Measurements from ENCODE around the gene CCDC159. TPM values are rescaled to one million over a fixed set of nuclear protein-coding genes. Genes with fewer than 3 reads are reported as not detected.

CCDC159 gene
- total RNA-seq (2022): 17.2 and 18.2 TPM in 2 replicates
- Bru-seq, nascent RNA: percentile 40 among the genes with signal in this experiment
- percentile 45 among the genes with signal in this experiment for BruChase-seq, experiment 1, labeled RNA remaining after a 6-hour chase
- BruChase-seq, experiment 2, labeled RNA remaining after a 2-hour chase: percentile 39 among the genes with signal in this experiment
- long read RNA-seq, partial matches to known transcripts: 1 of 6 reads
- long read RNA-seq, other reads (novel, unspliced or antisense): 5 of 6 reads

GRCh38 chr19:11346104-11346940, at the start of gene CCDC159, which contains the start of gene TMEM205:
Gene CCDC159, plus strand, starts transcription at chr19:11346519. Its CDS starts 88 bp downstream, at chr19:11346607.
Gene TMEM205, minus strand, starts transcription at chr19:11346268. Its CDS starts 649 bp downstream, at chr19:11345619.
- Mint-ChIP-seq H3K27me3 (ENCODE audit: insufficient read depth, unreplicated experiment) (no peaks in the 10 kb centered on the region), H3K9me3 (ENCODE audit: unreplicated experiment) (no peaks in the 10 kb centered on the region), H3K27ac (ENCODE audit: low read depth, unreplicated experiment) (peak within 1 kb of the TSS; percentile 98), H3K4me1 (ENCODE audit: insufficient read depth, unreplicated experiment) (peaks cover 30% of the 10 kb centered on the region), H3K4me3 (ENCODE audit: unreplicated experiment) (peak within 1 kb of the TSS; percentile 96), H3K36me3 (ENCODE audit: insufficient read depth, unreplicated experiment) (peaks cover 5% of the 10 kb centered on the region)
- CTCF ChIA-PET: interaction anchor here (0.6 to 1.2 kb wide), 6 partner anchors 24 to 491 kb away, joined by 3 to 6 read pairs (median 4); no protein-coding TSS in a partner anchor
- no TSS peak for BruUV-seq (replicated peaks)
- peak; percentile 100 for DNase-seq (ENCODE audit: unreplicated experiment)
- no peak for TF ChIP-seq CTCF (IDR thresholded peaks at IDR 0.05; ENCODE audit: unreplicated experiment)
- POLR2A ChIA-PET: interaction anchor here (0.6 to 5.1 kb wide), 21 partner anchors 7 to 339 kb away, joined by 3 to 88 read pairs (median 5); partner anchors contain the start of genes KANK2, LDLR, ODAD3 and PRKCSH
- intact Hi-C loops (cut with micrococcal nuclease): loop anchor here (2.0 kb wide), 1 partner anchor 28 kb away; the partner anchor contains the start of gene SWSAP1

GRCh38 chr19:11299946-11300810, 46.1 kb upstream of the CCDC159 start:
- no peak for DNase-seq (ENCODE audit: unreplicated experiment)
- no peak overlapping the region for H3K4me3 Mint-ChIP-seq (ENCODE audit: unreplicated experiment)
- ChIA-PET CTCF (interaction anchor here (0.6 to 0.7 kb wide), 2 partner anchors 13 to 402 kb away, joined by 3 to 8 read pairs; no protein-coding TSS in a partner anchor), POLR2A (interaction anchor here (1.0 kb wide), 1 partner anchor 39 kb away, joined by 5 read pairs; no protein-coding TSS in a partner anchor)
- no TSS peak for BruUV-seq (replicated peaks)
- no peaks in the 10 kb centered on the region for H3K27me3 Mint-ChIP-seq (ENCODE audit: insufficient read depth, unreplicated experiment)
- H3K27ac Mint-ChIP-seq (ENCODE audit: low read depth, unreplicated experiment): no peak overlapping the region
- H3K36me3 Mint-ChIP-seq (ENCODE audit: insufficient read depth, unreplicated experiment): no peaks in the 10 kb centered on the region
- no peaks in the 10 kb centered on the region for H3K9me3 Mint-ChIP-seq (ENCODE audit: unreplicated experiment)
- intact Hi-C loops (cut with micrococcal nuclease): no loop called here
- TF ChIP-seq CTCF (IDR thresholded peaks at IDR 0.05; ENCODE audit: unreplicated experiment): no peak
- peaks cover 5% of the 10 kb centered on the region for H3K4me1 Mint-ChIP-seq (ENCODE audit: insufficient read depth, unreplicated experiment)

GRCh38 chr19:11300811-11301120, 45.6 kb upstream of the CCDC159 start:
- Mint-ChIP-seq H3K4me3 (ENCODE audit: unreplicated experiment) (no peak overlapping the region), H3K36me3 (ENCODE audit: insufficient read depth, unreplicated experiment) (no peaks in the 10 kb centered on the region), H3K4me1 (ENCODE audit: insufficient read depth, unreplicated experiment) (peaks cover 5% of the 10 kb centered on the region), H3K9me3 (ENCODE audit: unreplicated experiment) (no peaks in the 10 kb centered on the region), H3K27me3 (ENCODE audit: insufficient read depth, unreplicated experiment) (no peaks in the 10 kb centered on the region), H3K27ac (ENCODE audit: low read depth, unreplicated experiment) (no peak overlapping the region)
- no peak for DNase-seq (ENCODE audit: unreplicated experiment)
- intact Hi-C loops (cut with micrococcal nuclease): no loop called here
- no peak for TF ChIP-seq CTCF (IDR thresholded peaks at IDR 0.05; ENCODE audit: unreplicated experiment)
- ChIA-PET POLR2A (no interaction called here), CTCF (no interaction called here)
- no TSS peak for BruUV-seq (replicated peaks)

All from MCF 10A (cell line).